Lower leg skin (tissue), 3 donors: ENCODE results near the gene C14orf180.

Experiments used
- CTCF ChIP-seq, 3 donors: fragments of 450-650 bp; IDR thresholded peaks; one replicate each; pipeline ENCODE4 v1.5.1; 2016; ENCODE audit warnings: antibody characterized with exemption in 3 of 3, mild to moderate bottlenecking in 3 of 3, moderate library complexity in 2 of 3
- POLR2A ChIP-seq, 2 donors: fragments of 450-650 bp; IDR thresholded peaks; one replicate each; pipeline ENCODE4 v1.6.1; 2016 to 2017; ENCODE audit warnings: antibody characterized with exemption in 2 of 2, mild to moderate bottlenecking in 1 of 2, moderate library complexity in 1 of 2

GRCh38 chr14:104582662-104583061 lies 3.1 kb downstream of the C14orf180 start:
- TF ChIP-seq POLR2A (IDR thresholded peaks at IDR 0.05), result no peak
- TF ChIP-seq CTCF (IDR thresholded peaks at IDR 0.05), result no peak
